GM12872 (cell line): Measurements from ENCODE around the gene BLOC1S5.
A peak's percentile ranks its signal among the peaks of the same experiment; 100 is the strongest.

Source experiments
- CTCF ChIP-seq: IDR thresholded peaks from 3 replicates; pipeline ENCODE4 v1.5.1; 2011; ENCODE audit warnings: low read depth, mild to moderate bottlenecking, low read length, moderate library complexity; ENCODE audit not compliant: insufficient read depth

The BLOC1S5 gene

GRCh38 chr6:8060346-8060745 lies 3.8 kb downstream of the BLOC1S5 start:
- TF ChIP-seq CTCF, result no peak

GRCh38 chr6:8059129-8059528 lies 5.1 kb downstream of the BLOC1S5 start:
- TF ChIP-seq CTCF, result 0 out of 3 replicates have a peak, but pooled peaks have one; percentile 2

GRCh38 chr6:8057793-8058192 lies 6.4 kb downstream of the BLOC1S5 start:
- no peak for TF ChIP-seq CTCF

- TF ChIP-seq CTCF, result no peak
These were observed 6.9 kb downstream of the BLOC1S5 start for GRCh38 chr6:8057263-8057662.

- TF ChIP-seq CTCF, result no peak
These were observed 9.9 kb downstream of the BLOC1S5 start for GRCh38 chr6:8054276-8054675.

- no peak for TF ChIP-seq CTCF
These were observed 16.5 kb downstream of the BLOC1S5 start for GRCh38 chr6:8047541-8048292.

- TF ChIP-seq CTCF, result no peak
These were observed 21.0 kb downstream of the BLOC1S5 start for GRCh38 chr6:8043221-8043620.
